Measurements from ENCODE around the gene ROS1.
"Not testable (repeated sequence)": the region's sequence is repeated elsewhere in the genome, so short reads cannot be mapped to it uniquely, and the experiment has no call there.

The ROS1 gene

DNA sequence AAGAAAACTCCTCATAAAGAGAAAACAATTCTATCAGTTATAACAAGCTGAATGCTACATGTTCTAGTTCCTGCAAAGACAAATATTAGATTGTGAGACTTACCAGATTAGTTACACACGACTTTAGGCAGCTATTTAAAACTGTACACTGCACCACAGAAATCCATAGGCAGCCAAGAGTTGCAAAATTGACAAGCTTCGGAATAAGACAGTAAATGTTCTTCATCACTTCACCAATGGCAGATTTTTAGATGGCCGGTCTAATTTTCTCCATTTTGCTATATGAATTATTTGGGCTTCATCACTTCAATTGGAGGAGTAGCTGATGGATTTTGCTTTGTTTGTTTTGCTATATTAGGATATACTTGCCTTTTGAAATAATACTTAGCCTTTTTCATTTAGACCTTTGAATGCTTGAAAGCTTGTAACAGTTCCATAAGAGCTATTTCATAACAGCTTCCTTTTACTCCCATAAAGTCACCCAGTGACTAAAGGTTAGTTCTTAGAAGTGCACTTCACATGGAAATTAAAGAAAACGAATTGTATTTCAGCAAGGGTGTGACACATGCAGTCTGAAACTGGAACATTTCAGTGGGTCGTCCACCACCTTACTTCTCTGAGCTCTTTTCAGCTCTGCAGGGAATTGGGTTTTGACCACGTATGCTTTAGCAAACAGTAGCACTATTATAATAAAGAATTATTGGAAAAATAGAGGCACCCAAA, at the start of gene ROS1:
TSS of gene ROS1 (minus strand) at position 512 of the 723 bp plus-strand sequence. CDS start at position 226, 286 bp downstream.
- DNase-seq, result no peak

DNA sequence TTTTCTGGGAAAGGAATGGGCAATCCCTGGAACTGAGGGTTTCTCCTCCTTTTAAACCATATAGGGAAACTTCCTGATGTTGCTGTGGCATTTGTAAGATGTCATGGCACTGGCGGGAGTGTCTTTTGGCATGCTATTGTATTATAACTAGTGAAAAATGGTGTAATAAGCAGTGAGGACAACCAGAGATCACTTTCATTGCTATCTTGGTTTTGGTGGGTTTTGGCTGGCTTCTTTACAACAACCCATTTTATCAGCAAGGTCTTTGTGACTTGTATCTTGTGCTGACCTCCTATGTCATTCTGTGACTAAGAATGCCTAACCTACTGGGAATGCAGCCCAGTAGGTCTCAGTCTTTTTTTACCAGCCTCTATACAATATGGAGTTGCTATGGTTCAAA, 47.7 kb upstream of the ROS1 start:
- no peak for DNase-seq

DNA sequence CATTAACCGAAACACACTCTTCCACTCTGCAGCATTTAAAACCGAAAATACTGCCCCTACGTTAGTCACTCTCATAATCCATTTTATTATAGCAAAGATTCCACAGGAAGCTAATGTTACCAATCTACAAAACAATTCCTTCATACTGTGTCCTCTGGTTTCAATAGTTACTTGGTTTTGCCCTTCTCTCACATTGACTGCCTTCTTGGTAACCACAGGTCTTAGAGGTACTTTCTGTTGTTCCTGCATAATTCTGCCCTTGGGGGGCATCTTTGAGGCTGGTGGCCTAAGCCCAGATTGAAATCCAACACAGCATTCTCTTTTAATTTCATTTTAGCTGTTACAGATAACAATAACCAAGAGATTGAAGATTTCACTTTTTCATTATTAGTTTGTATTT, 46.9 kb upstream of the ROS1 start:
- no peak for DNase-seq

DNA sequence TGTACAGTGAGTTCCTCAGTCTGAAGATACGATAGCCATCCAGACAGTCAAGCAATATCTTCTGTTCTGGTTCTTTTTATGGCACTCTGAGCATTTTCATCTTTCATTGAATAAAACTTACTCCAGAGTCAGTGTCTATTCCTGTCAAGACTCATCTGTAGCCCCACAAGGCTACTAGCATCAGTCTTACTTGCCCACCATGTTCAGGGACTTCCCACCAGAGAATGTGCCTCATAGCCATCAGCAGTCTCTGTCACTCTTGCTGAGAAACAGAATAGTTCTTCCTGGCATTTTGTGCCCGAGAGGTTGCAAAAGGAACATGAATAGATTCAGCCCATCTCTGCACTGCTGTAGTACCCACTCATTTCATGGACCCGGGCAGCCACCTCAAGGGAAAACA, 44.0 kb upstream of the ROS1 start:
- no peak for DNase-seq

DNA sequence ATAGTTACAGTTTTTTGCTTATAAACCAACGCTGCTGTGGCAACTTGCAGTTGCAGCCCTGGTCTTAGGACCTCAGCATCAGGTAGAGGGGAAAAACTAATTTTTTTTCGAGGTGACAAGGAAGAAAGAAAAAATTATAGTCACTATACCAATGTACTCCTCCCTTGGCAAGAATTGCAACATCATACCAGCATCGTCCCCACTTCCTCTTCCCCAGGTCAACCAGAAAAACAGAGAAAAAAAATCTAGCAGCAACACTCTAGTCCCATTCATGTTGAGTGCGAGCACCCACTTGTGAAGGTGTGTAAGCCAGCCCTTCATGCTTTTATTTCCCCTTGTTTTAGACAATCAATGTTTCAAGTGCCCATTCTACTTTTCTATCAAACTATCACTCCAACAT, 43.6 kb upstream of the ROS1 start:
- DNase-seq, result no peak

DNA sequence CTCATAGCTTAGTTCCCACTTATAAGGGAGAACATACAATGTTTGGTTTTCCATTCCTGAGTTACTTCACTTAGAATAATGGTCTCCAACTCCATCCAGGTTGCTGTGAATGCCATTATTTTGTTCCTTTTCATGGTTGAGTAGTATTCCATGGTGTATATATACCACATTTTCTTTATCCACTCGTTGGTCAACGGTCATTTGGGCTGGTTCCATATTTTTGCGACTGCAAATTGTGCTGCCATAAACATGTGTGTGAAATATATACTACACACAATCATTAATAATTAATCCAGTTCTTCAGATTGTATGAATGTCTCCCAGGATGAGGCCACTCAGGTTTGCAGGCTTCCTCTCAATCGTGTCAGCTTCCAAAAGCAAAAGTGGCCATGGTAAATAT, 42.8 kb upstream of the ROS1 start:
- not testable (repeated sequence) for DNase-seq

DNA sequence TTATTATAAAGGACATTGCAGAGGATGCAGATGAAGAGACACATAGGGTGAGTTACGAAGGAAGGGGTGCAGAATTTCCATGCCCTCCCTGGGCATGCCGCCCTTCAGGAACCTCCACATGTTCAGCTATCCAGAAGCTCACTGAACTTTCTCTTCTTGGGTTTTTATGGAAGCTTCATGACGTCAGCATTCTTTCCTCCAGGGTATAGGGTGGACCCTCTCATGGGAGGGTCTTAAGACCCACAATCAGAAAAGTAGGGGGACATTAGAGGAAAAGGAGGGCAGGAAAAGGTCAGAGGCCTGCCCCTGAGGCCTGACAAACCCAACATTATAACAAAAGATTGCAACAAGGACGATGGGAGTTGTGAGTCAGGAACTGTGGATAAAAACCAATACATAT, 42.1 kb upstream of the ROS1 start:
- DNase-seq, result no peak

DNA sequence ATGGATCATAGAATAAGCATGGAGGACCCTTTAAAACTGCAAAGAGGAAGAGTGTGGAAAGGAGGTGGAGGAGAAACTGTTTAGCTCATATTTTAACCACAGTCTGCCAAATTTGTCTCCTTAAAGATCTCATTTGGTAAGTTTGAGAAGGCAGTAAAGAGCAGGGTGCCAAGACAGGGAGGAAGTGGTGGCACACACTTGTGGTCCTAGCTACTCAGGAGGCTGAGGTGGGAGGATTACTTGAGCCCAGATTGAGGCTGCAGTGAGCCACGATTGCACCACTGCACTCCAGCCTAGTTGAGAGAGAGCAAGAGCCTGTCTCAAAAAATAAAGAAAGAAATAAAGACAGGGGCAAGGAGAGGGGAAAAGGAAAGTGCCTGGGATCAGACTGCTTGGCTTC, 39.9 kb upstream of the ROS1 start:
- no peak for DNase-seq

DNA sequence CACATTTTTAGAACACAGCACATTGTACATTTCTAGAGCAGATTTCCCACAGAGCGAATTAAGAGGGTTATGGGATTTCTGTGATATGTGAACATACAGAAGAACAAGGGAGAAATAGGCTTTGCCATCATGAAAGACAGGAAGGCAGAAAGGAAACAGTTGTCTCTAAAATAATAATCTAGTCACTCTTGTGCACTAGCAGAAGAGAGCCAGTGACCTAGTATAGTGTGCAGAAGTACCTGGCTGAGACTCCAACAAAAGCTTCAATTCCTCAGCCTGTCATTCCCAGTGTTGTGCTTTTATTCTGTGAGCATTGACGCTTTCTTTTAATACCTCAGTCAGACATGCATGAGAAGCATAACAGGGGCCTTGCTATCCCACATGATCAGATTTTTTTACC, 39.0 kb upstream of the ROS1 start:
- no peak for DNase-seq

DNA sequence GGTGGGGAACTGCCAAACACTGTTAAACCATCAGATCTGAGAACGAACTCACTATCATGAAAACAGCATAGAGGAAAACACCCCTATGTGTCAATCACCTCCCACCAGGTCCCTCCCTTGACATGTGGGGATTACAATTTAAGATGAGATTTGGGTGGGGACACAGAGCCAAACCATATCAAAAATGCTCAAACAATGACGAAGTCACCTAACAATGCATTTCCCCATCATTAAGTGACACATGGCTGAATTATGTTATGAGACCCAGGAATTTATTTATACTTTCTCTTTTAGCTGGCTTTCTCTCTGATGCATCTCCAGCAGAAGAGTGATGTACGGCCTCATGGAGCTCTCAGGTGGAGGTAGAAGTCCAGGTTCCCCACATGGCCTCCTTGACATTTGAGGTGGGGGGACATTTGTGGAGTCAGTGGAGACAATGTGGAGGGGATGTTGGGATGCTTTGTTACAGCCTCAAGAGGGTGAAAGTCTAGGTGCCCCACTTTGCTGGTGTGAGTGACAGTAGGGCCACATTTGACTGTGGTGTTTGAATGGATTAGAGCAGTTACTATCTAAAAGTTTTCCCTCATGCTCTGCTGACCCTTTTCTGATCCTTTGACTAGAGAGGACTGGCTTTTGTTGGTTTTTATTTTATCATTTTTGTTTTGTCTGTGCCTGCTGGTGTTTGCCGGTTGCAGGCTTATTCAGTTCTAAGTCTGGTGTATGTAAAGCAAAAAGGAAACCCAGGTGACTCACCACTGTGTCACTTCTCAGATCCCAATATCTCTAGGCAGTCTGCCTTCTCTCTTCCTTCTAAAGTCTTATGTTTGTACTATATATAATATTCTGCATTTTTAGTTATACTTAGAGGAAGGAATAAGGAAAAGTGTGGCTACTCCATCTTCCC, 38.3 kb upstream of the ROS1 start:
- no peak for DNase-seq

DNA sequence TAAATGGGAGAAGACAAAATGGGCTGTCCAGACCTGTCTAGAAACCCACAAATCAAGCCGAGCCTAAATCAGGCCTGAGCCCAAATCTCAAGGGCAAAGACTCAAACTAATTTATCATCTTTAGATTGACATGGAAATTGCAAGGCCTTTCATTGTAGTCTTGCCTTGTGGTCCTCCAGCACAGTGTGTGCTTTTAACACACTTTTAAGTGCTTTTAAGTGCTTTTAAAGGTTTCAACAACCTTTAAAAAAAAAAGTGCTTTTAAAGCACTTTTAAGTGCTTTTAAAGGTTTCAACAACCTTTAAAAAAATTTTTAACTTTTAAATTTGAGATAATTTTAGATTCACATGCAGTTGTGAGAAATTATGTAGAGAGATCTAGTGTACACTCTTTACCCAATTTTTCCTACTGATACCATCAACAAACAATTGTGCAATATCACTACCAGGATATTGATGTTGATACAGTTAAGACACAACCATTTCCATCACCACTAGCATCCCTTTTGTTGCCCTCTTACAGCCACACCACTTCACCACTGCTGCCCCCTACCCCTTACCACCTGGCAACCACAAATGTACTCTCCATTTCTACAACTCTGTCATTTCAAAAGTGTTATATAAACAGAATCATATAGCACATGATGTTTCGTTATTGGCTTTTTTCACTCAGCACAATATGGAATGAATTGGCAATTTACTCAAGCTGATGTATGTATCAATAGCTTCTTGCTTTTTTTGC, 33.6 kb upstream of the ROS1 start:
- DNase-seq, result no peak

DNA sequence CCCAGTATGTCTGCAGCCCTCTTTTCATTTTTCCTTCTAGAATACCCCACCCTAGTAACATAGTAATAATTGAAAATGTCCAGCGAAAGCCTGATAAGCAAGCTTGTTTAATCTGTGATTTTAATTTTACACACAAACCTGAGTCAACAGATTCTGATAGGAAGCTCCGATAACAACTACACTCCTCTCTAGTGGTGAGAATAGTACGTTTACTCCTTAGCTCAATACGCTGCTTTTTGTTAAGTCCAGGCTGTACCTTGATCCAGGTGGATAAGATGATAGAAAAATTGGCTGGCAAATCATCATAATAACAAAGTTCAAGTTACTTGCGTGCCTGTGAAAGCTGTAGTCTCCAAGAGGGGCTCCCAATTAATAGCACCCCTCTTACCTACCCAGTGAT, 31.3 kb upstream of the ROS1 start:
- DNase-seq, result no peak

DNA sequence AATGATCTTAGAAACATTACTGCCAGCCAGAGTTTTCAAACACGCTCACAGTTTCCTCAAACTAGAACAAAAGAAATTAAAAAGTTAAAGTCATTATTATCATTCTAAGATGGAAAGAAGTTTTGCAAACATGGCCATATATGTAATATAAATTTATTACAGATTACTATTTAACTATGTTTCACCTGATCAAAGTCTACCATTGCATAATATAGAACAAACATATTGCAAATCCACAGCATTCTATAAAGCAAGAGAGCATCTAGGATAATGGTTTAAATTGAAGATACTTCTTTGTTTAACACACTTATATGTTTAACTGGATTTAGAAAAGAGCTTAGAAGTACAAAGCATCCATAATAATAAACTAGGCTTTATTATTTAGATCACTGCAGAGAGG, 30.5 kb upstream of the ROS1 start:
- DNase-seq, result no peak

DNA sequence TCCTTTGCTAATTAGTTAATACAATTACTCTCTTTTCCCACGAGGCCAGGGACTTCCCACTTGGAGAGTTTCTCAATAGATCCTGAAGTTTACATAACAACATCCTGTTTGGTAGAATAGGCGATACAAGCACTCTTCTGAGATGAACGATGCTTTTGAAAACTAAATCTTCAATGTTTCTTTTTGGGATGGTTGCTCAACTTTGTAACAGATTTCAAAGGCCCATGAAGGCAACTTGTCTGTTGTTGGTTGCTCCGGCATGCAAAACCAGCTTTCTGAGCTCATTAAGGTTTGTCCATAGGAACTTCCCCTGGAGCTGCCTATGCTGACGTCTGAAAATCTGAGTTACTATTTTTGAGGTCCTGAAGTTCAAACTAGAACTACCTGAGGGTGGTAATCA, 25.9 kb upstream of the ROS1 start:
- DNase-seq, result no peak

DNA sequence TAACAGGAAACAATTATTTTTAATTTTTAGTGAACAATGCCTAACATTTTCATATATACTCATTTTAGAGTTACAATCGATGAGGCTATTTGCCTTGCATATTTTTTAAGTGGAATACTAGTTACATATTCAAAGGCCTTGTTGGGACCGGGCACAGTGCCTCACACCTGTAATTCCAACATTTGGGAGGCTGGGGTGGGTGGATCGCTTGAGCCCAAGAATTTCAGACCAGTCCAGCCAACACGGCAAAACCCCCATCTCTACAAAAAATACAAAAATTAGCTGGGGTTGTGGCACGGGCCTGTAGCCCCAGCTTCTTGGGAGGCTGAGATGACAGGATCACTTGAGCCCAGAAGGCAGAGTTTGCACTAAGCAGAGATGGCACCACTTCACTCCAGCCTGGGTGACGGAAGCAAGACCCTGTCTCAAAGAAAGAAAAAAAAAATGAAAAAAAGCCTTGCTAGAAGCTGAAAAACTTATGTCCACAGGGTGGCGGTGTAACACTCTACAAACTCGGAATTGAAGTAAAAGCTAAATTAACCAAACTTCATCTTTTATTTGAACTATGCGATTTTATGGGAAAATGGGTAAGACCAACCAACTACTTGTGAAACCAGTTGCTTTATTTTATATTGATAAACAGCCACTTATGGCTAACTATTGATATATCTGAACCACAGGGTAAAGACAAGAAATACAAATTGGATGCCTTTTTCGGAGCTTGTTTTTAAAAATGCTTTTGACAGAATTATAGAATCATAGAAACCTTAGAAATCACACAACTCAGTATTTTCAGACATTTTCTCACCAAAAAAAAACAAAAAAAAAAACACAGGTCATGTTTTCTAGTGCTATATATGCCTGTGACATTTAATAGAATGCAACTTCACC, 24.1 kb upstream of the ROS1 start:
- DNase-seq, result peak in 24 of 56 donors; percentile 1 to 51 (median 8)

DNA sequence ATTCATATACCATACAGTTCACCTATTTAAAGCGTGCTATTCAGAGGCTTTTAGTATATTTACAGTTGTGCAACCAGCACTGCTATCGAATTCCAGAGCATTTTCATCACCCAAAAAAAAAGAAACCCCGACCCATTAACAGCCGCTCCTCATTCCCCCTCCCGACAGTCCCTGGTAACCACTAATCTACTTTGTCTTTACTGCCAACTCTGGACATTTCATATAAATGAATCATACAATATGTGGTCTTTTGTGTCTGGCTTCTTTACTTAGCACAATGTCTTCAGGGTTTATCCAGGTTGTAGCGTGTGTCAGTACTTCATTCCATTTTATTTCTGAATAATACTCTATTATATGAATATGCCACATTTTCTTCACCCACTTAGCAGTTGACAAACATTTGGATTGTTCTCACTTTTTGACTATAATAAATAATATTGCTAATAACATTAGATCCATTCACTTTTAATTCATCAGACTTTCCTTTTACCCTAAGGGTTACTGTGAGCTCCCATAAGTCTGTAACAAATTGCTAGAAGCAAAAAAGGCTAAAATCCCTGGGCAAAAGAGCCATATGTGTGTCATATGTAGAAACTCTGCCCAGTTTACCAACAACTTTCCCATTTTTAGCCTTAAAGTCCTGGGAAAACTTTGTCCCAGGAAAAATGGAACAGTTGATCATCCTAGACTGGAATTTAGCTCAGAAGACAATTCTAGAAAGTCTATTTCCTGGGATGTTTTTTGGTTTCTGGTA, 23.2 kb upstream of the ROS1 start:
- DNase-seq, result no peak

DNA sequence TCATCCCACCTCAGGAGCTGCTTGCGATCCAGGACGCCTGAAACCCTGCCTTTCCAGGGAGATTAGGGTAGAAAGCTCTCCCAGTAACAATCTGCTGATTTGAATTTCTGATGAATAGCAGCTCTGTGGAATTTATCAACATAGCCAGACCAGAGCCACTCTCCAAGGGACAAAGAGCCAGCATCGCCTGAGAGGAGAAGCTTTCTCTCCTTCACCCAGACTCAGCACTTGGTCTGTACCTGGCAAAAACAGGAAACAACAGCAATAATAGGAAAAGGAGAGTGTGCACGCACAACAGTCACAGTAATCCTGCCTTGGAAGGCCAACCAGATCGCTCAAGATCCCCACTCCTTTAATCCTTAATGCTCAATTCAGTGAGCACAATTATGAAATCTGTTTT, 22.3 kb upstream of the ROS1 start:
- DNase-seq, result no peak

DNA sequence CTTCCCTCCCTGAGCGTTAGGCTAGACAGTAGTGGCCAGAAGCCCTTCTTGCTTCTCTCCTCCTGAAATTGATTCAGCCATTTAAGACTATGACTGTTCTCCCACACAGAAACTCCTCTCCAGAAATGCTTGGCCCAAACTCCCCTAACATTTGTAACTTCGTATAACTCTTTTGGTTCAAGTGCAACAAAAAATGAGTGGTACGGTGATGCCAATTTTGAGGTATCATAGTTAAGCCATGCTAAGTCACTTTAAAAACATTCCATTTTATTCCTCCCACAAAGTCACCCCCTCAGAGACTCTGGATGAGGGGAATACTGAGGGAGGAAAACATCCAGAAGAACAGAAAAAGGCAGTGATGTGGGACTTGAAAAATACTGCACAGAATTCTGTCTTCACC, 21.1 kb upstream of the ROS1 start:
- DNase-seq, result no peak

DNA sequence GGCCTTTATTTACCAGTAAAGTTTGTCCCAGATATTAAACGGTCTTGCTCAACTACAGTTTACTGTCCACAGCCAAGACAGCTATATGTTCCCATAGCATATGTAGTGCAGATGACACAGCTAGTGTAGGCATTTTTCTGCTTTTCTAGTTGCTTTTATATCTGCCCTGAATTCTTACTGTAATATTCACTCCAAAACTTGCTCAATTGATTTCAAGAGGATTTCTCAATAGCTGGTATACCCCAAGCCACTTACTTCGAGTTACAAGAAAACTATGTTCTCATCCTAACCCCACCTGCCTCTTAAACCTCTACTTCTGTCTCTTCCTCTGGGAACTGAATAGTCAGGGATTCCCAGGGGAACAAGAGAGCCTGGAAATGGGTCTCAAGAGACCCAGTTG, 18.9 kb upstream of the ROS1 start:
- DNase-seq, result no peak

DNA sequence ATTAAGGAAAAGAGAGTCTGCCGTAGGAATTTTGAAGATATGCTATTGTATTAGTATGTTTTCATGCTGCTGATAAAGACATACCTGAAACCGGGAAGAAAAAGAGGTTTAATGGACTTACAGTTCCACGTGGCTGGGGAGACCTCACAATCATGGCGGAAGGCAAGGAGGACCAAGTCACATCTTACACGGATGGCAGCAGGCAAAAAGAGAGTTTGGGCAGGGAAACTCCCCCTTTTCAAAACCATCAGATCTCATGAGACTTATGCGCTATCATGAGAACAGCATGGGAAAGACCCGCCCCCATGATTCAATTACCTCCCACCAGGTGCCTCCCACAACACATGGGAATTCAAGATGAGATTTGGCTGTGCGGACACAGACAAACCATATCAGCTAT, 16.6 kb upstream of the ROS1 start:
- DNase-seq, result not testable (repeated sequence)

Data from nucleus accumbens (tissue), 56 donors.